AG10803 (cell line): ENCODE measurements around the gene HMOX1.

ENCODE experiments used
- DNase-seq: peaks from one replicate; pipeline ENCODE4 v3.0.0; 2010; ENCODE audit warnings: low read depth
- H3K4me3 ChIP-seq: 2 replicates; pipeline ENCODE4 v1.5.1; 2011; ENCODE audit warnings: mild to moderate bottlenecking, low read length, control low read depth
- CTCF ChIP-seq: conservative IDR thresholded peaks from 2 replicates; pipeline ENCODE4 v1.5.1; 2011; ENCODE audit warnings: mild to moderate bottlenecking, low read length, control low read depth, inconsistent platforms

HMOX1 gene

GRCh38 chr22:35399114-35399677 is 18.3 kb downstream of the HMOX1 start:
- TF ChIP-seq CTCF, result no peak
- peak overlapping the region; percentile 88 for H3K4me3 ChIP-seq
- no peak for DNase-seq

- TF ChIP-seq CTCF, result no peak
- H3K4me3 ChIP-seq, result peak within 1 kb of the TSS; percentile 88
- peak; percentile 96 for DNase-seq
Measured at GRCh38 chr22:35399678-35400500, 19.0 kb downstream of the HMOX1 start, which contains the start of gene MCM5. TSS of gene MCM5 (plus strand) at chr22:35400140. CDS start at chr22:35400439, 299 bp downstream.

- H3K4me3 ChIP-seq, result peak overlapping the region; percentile 88
- TF ChIP-seq CTCF, result no peak
- DNase-seq, result no peak
Measured at GRCh38 chr22:35400501-35400790, 19.6 kb downstream of the HMOX1 start.

GRCh38 chr22:35401863-35402262 is 21.0 kb downstream of the HMOX1 start:
- no peak for TF ChIP-seq CTCF
- DNase-seq, result no peak
- no peak overlapping the region for H3K4me3 ChIP-seq

GRCh38 chr22:35403356-35403755 is 22.5 kb downstream of the HMOX1 start:
- no peak overlapping the region for H3K4me3 ChIP-seq
- TF ChIP-seq CTCF, result no peak
- DNase-seq, result no peak

- no peak for TF ChIP-seq CTCF
- no peak overlapping the region for H3K4me3 ChIP-seq
- DNase-seq, result no peak
Measured at GRCh38 chr22:35404176-35404575, 23.3 kb downstream of the HMOX1 start.

GRCh38 chr22:35406443-35406842 is 25.5 kb downstream of the HMOX1 start:
- DNase-seq, result no peak
- no peak overlapping the region for H3K4me3 ChIP-seq
- TF ChIP-seq CTCF, result no peak
